HG02840 (cell line): Measurements from ENCODE around the gene C7.

Source experiments
- ATAC-seq: cut with Tn5 transposase; IDR thresholded peaks from one replicate; pipeline ENCODE4 v1.9.1; 2021; ENCODE audit warnings: mild to moderate bottlenecking, moderate library complexity, moderate number of reproducible peaks; ENCODE audit not compliant: unreplicated experiment, low FRiP score

The C7 gene

DNA sequence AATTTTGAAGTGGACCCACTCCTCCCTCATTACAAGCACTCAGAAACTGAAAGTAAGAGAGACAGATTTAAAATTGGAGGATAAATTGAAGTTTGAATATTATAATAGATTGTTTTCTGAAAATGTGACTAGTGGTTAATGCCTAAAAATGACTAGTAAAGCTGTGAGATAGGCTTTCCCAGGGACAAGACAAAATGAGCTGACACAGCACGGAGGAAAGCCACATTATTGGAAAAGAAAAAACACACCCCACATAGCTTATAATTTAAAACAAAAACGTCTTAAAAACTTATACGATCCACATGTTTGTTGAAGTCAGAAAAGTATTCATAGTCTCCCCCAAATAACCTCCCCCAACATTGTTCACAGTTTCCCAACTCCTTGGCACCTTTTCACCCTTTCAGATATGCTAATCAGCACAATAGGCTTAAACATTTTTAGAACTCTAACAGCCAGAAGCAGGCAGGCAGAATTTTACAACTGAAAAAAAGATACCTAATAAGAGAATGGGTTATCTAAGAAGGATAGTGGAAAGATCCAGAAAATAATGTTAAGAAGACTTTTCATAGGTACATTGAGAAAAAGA, 6.1 kb downstream of the C7 start:
- ATAC-seq: no peak

DNA sequence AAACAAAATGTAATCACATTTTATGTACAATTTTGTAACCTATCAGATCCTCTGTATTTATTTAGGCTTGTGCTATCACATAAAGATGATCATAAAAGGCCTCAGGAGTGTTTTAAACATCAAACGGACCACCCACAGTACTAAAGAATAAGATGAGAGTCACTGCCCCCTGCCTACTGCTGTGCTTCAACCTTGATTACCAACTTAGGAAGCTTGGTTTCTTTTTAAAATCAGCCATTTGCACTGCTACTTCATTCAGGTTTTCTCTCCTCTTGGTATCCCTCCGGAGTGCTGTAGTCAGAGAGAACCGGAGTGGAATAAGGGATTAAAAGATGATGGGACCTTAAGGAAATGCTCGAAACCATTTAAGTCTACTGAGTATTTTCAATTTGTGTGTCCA, 6.9 kb downstream of the C7 start:
- ATAC-seq: no peak

DNA sequence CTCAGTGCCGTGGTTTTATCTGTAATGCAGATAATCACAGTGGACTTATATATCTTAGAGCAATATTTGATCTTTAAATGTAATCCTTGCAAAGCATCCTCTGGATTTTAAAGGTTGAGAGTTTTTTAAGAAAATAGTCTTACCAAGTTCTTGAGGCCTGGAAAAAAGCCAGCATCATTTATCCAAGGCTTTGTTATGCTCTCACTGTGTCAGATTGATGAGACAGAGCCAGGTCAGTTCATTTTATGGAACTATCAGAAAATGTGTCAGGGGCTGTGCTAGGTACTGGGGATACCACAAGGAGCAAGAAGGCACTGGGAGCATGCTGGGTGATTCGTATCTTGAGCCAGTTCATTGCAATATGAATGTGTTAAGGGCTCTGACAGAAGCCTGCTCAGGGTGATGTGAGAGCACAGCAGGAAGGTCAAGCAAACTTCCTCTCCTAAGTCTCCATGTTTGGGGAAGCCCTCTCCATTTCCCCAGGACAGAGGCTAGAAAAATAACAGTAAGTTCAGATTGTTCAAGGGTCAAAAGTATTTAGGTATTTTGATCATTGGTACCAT, 19.7 kb downstream of the C7 start:
- no peak for ATAC-seq

DNA sequence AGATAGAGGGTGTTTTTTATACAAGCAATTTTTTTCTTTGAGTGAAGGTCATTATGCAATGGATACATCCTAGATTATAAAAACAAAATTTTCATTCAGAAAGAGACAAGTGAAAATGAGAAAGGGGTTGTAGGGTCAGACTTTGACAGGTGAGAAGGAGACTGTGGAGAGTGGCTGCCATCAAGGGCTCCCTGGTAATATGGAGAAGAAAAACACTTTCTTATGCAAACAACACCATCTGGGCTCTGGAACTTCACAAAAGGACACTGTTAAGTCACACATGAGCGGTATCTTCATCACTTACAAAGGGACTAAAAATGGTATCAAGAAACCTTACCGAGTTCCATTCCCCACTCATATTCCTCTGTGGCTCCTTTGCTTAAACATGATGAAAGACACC, 23.5 kb downstream of the C7 start:
- ATAC-seq: no peak

DNA sequence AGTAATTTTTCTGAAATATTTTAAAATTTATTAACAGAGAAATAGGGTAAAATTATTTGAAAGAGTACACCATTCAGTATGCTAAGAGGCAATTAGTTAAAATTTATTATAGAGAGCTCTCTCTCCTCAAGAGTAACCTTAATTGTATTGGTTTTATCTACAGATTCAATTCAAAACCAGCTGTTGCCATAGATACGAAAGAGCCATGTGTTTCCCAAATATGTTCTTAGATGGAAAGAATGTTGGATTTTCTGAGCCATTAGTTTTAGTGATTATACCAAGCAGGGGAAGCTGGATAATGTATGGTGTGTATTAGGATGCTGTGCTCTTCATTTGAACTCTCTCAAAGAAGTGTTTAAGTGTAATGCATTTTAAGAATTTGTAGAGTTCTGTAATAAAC, 27.8 kb downstream of the C7 start:
- ATAC-seq: no peak

DNA sequence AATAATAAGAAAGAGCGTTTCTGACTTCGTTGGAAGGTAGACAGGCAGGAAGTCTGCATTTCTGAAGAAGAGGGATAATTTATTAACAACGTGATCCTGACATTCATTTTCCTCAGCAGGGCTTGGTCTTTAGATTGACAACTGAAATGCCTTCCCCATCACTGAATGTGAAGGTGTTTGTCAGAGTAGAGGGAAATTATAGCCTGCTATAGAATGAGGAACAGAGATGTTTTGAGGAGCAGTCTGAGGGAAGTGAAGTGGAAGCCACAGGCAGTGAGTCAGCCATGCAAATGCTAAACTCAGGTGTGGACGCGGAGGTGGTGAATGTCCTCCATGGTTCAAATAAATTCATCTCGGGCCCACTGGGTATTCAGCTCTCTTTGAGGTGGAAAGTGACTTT, 30.5 kb downstream of the C7 start:
- ATAC-seq: no peak

DNA sequence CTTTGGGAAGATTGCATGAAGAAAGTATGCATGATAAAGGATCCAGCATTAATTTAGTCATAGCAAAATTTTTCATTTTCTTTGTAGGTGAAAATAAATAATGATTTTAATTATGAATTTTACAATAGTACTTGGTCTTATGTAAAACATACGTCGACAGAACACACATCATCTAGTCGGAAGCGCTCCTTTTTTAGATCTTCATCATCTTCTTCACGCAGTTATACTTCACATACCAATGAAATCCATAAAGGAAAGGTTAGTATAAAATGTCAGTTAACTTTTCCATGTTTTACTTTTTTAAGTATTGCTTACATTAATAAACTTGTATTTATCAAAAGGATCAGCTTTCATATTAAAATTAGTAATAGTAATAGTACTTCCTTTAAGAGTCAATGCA, 35.8 kb downstream of the C7 start:
- no peak for ATAC-seq

DNA sequence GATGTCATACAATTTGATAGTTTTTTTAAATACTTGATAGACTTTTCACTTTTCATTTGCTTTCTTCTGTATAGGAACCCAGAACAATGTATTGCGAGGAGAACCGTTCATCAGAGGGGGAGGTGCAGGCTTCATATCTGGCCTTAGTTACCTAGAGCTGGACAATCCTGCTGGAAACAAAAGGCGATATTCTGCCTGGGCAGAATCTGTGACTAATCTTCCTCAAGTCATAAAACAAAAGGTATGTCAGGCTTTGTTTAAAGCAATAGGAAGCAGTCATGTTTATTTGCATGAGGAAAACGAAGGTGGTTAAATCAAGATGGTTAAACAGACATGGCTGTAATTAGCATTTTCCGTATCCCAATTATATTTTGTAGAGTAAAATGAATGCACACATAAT, 46.0 kb downstream of the C7 start:
- ATAC-seq: no peak

DNA sequence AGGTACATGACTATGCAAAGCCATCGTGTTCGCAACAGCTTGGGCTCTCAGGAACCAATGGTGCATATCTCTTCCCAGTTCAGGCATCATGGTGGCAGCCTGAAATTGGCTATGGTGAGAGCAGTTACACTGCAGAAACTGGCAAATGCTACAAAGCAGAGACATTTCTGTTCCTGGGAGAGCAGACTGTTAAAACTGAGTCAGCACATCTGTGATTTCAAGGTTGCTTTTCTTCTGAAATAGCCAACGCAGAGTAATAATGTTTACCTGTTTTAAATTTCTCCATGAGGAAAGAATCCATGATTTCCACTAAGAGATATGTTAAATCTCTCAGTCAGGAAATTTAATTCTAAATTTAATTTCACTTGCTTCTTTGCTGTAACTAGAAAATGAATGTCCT, 47.8 kb downstream of the C7 start:
- ATAC-seq: no peak

DNA sequence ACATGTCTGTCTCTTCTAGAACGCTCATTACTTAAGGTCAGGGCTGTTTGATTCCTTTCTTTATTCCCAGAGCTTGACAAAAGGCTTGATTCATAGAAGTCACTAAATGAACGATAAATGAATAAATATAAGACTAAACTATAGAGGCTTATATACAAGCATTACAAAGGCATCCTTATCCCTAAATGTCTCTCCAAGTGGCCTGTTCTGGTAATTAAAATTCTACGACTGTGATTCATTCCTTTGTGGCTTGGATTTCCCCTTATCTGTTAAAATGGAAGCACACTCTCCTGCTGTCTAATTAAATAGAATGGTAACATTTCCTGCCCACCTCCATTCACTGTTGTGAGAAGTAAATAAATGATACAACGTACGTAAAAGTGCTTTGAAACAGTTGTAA, 49.5 kb downstream of the C7 start:
- no peak for ATAC-seq

DNA sequence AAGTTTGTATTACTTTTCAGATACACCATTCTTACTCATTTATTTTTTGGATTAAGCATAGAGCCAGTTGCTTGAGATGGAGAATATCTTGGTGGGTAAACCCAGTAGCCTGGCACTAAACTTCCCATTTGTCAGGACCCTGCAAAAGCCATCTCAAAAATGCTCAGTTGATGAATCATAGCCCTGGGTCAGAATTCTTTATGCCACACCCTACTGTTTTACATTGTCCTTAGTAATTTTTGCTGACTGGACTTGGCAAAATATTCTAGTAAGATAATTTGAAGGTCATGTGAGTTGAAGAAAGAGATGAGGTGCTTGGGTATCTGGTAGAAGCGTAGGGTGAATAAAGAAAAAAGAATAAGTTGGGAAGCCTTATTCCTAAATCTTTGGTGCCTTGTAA, 50.7 kb downstream of the C7 start:
- no peak for ATAC-seq

DNA sequence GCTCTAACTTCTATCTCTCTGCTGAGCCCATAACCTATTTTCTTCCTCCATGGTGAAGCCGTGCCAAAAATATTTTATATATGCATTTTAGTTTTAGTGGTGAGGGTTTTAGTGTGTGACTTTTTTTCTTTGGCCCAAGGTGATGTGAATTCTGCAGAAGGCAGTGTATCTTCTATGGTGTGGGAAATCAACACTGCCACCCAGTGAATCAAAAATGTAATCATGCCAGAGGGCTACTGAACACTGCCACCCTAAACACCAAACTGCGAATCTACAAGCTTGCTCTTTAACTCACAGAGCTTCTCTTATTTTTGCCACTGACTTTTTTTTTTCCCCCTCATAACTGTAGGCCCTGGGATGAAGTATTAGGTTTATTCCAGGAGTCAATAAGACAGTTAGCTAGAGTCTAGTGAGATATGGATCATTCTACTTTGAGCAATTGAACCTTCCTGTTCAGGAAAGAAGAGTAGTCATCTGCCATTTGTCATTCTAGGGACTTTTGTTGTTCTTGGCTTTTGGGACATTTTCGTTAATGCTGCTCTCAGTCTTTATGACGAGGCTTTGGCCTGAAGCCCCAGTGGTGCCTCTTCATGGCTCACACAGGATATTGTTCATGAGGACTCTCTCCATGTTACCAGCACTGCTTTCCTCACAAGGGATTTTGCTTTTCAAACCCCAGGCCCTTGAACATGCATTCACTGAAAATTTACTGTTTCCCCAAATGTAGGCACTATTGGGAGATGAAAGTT, 53.1 kb downstream of the C7 start:
- no peak for ATAC-seq

DNA sequence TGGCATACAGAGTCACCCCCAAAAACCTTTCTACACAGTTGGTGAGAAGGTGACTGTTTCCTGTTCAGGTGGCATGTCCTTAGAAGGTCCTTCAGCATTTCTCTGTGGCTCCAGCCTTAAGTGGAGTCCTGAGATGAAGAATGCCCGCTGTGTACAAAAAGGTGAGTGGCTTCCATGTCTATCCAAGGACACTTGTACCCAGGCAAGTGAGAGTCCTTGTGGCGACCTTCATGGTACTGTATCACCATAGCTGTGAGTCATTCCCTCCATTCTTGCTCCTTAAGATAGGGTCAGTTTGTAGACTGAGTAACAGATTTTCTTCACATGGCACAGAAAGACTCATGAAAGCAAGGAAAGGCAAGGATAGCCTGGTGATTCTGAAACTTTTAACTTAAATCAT, 63.1 kb downstream of the C7 start:
- ATAC-seq: no peak

DNA sequence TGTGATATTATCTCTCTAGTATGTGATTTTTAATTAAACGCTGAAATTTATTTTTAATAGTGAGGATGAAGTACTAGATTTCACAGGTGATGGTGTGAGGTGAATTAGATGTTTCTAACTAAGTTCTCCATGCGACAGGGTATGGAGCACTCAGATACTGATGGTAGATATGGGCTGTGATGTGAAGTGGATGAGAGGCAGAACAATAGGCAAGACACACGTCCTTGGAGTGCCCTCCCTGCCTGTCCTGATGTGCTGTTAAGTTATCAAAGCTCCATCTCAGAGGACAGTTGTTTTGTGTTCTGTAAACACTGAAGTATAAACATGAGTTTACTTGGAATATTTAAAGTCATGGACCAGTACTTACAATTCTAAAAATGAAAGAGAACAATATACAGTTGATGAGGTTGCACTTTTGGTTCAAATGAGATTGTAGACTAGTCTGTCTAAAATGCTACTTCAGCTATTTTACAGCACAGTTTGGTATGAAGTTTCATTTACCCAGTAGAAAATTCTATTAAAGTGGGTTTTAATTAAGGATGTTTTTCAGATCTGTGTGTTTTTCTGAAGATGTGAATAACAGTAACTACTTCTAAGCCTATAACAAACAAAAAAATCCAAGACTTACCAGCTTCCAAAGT, 64.2 kb downstream of the C7 start:
- no peak for ATAC-seq

DNA sequence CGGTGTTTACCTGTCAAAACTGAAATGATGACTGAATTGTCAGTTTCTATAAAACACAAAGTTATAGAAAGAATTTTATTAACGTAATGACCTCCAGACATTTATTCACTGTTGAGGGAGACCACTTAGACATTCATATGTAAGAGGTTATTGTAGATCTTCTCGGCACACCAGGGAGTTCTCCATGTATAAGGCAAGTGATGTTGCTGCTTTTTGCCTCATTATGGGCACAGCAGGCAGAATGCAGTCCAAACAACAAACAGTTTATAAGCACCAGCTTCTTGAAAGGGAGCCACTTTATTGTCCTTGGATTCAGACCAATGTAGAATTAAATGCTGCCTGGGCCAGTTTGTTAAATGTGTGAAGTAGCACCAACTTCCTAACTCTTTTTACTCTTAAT, 66.7 kb downstream of the C7 start:
- no peak for ATAC-seq

DNA sequence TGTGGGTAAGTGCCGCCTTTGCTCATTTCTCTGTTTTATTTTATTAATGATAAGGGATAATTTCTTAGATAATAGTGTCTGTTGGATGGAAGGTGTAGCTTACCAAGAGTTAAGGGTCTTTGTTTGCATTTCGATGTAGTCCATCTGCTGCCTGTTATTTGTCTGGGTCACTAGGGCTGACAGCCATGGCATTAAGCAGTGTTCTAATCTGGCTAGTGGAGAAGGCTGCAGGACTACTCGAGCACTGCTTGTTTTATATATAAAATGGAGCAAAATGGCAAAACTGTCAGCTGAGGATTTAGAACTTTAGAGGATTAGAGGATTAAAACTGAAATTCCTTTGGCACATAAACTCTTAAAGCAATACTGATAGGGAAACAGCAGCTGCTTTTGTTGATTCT, 67.5 kb downstream of the C7 start:
- no peak for ATAC-seq

DNA sequence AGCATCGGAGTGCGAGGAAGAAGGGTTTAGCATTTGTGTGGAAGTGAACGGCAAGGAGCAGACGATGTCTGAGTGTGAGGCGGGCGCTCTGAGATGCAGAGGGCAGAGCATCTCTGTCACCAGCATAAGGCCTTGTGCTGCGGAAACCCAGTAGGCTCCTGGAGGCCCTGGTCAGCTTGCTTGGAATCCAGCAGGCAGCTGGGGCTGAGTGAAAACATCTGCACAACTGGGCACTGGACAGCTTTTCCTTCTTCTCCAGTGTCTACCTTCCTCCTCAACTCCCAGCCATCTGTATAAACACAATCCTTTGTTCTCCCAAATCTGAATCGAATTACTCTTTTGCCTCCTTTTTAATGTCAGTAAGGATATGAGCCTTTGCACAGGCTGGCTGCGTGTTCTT, 72.1 kb downstream of the C7 start:
- no peak for ATAC-seq

DNA sequence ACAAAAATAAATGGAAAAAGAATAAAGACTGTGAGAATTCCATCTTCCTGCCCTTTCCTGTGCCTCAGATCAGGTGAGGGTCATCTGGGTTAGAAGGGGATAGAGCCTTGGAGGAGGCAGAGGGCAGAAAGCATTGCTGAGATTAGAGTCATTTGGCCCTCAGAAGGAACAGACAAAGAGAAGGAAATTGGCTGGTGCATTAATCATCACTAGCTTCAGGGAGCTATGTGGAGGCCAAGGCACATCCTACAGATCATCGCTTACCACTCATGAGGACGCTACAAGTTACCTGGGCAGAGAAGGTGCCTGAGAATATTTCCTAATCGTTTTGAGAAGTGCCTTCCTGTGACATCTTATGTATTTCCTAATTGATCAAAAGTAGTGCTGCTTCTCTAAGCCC, 74.5 kb downstream of the C7 start:
- ATAC-seq: no peak

DNA sequence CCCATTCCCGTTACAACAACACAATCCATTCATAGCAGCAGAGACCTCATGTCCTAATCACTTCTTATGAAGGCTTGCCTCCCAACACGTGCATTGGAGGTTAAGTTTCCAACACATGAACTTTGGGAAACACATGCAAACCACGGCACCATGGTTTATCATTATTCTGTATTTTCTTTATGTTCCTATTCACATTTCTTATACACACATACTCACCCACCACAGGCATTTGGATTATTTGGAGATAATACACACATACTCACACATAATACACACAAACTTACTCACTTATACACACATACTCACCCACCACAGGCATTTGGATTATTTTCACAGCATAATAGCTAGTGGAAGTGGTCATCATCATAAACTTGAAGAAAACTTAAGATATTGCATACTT, 75.6 kb downstream of the C7 start:
- no peak for ATAC-seq

DNA sequence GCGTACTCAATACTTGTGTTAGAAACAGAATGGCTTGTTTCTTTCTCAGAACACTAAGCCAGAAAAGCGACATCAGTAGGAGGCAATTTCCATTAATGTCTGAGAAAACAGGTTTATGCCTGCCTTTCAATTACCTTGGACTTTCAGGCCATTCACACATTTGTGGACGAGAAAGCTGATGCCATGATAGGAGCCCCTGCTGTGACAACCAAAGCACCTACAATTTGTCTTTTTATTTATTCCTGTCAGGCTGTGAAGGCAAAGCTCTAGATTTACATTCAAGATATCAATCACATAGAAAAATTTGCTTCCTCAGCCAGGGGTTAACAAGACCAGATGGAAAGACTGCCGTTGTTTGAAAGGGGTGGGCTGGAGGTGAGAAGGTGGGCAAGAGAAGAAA, 76.2 kb downstream of the C7 start:
- no peak for ATAC-seq

DNA sequence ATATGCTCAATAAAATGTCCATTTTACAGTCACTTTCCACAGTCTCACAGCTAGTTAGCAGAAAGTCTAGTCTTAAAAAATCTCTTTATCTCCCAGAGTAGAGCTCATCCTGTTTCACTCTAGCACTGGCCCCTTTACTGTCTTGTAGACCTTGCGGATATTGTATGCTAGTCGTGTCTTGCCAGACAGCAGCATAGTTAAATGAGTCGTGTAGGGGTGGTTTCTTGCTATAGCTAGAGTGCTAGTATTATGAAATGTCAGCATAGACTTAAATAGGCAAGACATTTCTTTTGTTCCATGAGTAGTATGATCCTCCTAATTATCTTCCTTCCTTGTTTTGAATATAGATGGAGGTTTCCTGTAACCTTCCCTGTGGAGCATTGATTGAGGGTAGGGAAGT, 77.4 kb downstream of the C7 start:
- no peak for ATAC-seq

DNA sequence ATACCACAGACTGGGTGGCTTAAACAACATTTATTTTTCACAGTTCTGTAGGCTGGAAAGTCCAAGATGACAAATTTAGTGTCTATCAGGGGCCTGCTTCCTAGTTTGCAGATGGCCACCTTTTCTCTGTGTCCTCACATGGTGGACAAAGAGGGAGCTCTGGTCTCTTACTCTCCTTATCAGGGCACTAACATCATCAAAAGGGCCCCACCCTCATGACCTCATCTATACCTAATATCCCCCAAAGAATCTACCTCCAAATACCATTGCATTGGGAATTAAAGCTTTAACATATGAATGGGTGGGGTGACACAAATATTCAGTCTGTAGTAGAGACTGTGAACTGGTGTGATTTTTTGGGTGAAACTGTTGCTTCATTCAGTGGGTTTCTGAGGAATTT, 78.1 kb downstream of the C7 start:
- ATAC-seq: no peak
